ENCODE data around the gene TAF10. TPM values are rescaled to one million over a fixed set of nuclear protein-coding genes. Genes with fewer than 3 reads are reported as not detected.
A peak's percentile ranks its signal among the peaks of the same experiment; 100 is the strongest.

Gene TAF10
- total and polyA plus RNA-seq, 2 of the 13 experiments (the other 11 are each of a cell fraction or from before 2014, with no cell fraction given): 71.3 to 134 TPM

DNA sequence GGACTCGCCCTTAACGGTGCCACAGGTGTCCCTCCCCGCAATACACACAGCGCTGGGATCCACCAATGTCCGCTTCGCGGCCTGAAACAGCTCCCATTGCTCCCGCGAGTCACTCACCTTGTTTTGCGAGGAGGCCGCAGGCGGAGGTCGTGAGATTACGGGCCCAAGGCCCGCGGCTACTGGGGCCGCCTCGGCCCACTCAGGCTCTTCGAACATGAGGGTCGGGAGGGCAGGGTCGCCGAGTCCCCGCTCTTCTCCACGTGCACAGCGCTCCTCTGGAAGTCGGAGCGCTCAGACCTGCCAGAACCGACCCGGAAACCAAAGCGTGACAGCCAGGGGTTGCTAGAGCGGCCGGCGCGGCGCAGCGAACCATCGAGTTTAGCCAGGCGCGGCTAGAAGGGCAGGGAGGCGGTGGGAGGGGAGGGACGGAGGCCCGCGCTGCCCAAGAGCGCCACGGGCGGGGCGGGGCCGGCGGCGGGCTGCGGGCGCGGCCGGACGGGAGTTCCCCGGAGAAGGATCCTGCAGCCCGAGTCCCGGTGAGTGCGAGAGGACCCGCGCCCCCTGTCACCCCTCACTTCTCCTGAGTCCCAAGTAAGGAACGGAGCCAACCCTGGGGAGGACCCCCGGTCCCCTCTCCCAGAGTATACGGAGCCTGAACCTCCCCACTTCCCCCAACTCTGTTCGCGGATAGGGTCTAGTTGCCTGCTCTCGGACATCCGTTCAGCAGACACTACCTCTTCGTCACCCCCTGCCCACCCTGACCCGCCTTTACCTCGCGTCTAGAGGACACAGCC lies 8.5 kb downstream of the TAF10 start, which contains the start of the genes ILK and RRP8 (continued):
- TF ChIP-seq FOSL2 (CRISPR knock-in tag; IDR thresholded peaks at IDR 0.05) (peak; percentile 53; the same call in 1 of the 2 replicates), FOXC1 (CRISPR knock-in tag; IDR thresholded peaks at IDR 0.05; ENCODE audit: borderline replicate concordance) (peak; percentile 93), SCMH1 (CRISPR knock-in tag; IDR thresholded peaks at IDR 0.05; ENCODE audit: borderline replicate concordance) (no peak), ZNF772 (CRISPR knock-in tag; IDR thresholded peaks at IDR 0.05) (peak; percentile 94), DPF2 (CRISPR knock-in tag; IDR thresholded peaks at IDR 0.05; ENCODE audit: borderline replicate concordance, low read depth) (no peak), SNAI1 (CRISPR knock-in tag; IDR thresholded peaks at IDR 0.05; ENCODE audit: borderline replicate concordance) (no peak), ZNF383 (CRISPR knock-in tag; IDR thresholded peaks at IDR 0.05; ENCODE audit: borderline replicate concordance) (no peak), ZNF337 (CRISPR knock-in tag; IDR thresholded peaks at IDR 0.05; ENCODE audit: borderline replicate concordance, low read depth) (no peak), ZNF577 (CRISPR knock-in tag; IDR thresholded peaks at IDR 0.05; ENCODE audit: borderline replicate concordance, low read depth) (no peak), NBN (conservative IDR thresholded peaks at IDR 0.05) (no peak), ZSCAN29 (CRISPR knock-in tag; conservative IDR thresholded peaks at IDR 0.05) (peak; percentile 22; the same call in 1 of the 2 replicates), PHF20 (CRISPR knock-in tag; IDR thresholded peaks at IDR 0.05) (peak; percentile 92), ZNF430 (CRISPR knock-in tag; IDR thresholded peaks at IDR 0.05) (peak; percentile 76)
- TF ChIP-seq, protein P1, sequence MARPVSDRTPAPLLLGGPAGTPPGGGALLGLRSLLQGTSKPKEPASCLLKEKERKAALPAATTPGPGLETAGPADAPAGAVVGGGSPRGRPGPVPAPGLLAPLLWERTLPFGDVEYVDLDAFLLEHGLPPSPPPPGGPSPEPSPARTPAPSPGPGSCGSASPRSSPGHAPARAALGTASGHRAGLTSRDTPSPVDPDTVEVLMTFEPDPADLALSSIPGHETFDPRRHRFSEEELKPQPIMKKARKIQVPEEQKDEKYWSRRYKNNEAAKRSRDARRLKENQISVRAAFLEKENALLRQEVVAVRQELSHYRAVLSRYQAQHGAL (CRISPR knock-in tag; IDR thresholded peaks at IDR 0.05; ENCODE audit: not compliant biosample characterization): no peak
- TF ChIP-seq, protein P2, sequence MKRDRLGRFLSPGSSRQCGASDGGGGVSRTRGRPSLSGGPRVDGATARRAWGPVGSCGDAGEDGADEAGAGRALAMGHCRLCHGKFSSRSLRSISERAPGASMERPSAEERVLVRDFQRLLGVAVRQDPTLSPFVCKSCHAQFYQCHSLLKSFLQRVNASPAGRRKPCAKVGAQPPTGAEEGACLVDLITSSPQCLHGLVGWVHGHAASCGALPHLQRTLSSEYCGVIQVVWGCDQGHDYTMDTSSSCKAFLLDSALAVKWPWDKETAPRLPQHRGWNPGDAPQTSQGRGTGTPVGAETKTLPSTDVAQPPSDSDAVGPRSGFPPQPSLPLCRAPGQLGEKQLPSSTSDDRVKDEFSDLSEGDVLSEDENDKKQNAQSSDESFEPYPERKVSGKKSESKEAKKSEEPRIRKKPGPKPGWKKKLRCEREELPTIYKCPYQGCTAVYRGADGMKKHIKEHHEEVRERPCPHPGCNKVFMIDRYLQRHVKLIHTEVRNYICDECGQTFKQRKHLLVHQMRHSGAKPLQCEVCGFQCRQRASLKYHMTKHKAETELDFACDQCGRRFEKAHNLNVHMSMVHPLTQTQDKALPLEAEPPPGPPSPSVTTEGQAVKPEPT (CRISPR knock-in tag; IDR thresholded peaks at IDR 0.05; ENCODE audit: low read depth): 0 out of 2 replicates have a peak, but pooled peaks have one; percentile 33
- TF ChIP-seq, protein P3, sequence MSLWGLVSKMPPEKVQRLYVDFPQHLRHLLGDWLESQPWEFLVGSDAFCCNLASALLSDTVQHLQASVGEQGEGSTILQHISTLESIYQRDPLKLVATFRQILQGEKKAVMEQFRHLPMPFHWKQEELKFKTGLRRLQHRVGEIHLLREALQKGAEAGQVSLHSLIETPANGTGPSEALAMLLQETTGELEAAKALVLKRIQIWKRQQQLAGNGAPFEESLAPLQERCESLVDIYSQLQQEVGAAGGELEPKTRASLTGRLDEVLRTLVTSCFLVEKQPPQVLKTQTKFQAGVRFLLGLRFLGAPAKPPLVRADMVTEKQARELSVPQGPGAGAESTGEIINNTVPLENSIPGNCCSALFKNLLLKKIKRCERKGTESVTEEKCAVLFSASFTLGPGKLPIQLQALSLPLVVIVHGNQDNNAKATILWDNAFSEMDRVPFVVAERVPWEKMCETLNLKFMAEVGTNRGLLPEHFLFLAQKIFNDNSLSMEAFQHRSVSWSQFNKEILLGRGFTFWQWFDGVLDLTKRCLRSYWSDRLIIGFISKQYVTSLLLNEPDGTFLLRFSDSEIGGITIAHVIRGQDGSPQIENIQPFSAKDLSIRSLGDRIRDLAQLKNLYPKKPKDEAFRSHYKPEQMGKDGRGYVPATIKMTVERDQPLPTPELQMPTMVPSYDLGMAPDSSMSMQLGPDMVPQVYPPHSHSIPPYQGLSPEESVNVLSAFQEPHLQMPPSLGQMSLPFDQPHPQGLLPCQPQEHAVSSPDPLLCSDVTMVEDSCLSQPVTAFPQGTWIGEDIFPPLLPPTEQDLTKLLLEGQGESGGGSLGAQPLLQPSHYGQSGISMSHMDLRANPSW (CRISPR knock-in tag; IDR thresholded peaks at IDR 0.05; ENCODE audit: borderline replicate concordance): no peak
- TF ChIP-seq, protein P4, sequence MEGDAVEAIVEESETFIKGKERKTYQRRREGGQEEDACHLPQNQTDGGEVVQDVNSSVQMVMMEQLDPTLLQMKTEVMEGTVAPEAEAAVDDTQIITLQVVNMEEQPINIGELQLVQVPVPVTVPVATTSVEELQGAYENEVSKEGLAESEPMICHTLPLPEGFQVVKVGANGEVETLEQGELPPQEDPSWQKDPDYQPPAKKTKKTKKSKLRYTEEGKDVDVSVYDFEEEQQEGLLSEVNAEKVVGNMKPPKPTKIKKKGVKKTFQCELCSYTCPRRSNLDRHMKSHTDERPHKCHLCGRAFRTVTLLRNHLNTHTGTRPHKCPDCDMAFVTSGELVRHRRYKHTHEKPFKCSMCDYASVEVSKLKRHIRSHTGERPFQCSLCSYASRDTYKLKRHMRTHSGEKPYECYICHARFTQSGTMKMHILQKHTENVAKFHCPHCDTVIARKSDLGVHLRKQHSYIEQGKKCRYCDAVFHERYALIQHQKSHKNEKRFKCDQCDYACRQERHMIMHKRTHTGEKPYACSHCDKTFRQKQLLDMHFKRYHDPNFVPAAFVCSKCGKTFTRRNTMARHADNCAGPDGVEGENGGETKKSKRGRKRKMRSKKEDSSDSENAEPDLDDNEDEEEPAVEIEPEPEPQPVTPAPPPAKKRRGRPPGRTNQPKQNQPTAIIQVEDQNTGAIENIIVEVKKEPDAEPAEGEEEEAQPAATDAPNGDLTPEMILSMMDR (CRISPR knock-in tag; IDR thresholded peaks at IDR 0.05): peak; percentile 56

Measured in HepG2 (cell line).